Stomach smooth muscle (tissue), 2 donors: ENCODE data around the gene RFNG.

ENCODE experiments used
- H3K27ac ChIP-seq: one replicate; pipeline ENCODE4 v1.7.0; 2013; ENCODE audit warnings: mild to moderate bottlenecking, low read length, inconsistent platforms
- H3K27me3 ChIP-seq, 2 donors: one replicate each; pipeline ENCODE4 v1.7.0; 2013; ENCODE audit warnings: low read length in 2 of 2; ENCODE audit not compliant: insufficient read depth in 2 of 2, control insufficient read depth in 1 of 2
- H3K36me3 ChIP-seq, 2 donors: one replicate each; pipeline ENCODE4 v1.7.0; 2013; ENCODE audit warnings: low read length in 2 of 2; ENCODE audit not compliant: control insufficient read depth in 2 of 2, insufficient read depth in 2 of 2
- H3K4me1 ChIP-seq: one replicate; pipeline ENCODE4 v1.7.0; 2013; ENCODE audit warnings: low read length; ENCODE audit not compliant: control insufficient read depth, insufficient read depth
- H3K4me3 ChIP-seq, 2 donors: one replicate each; pipeline ENCODE4 v1.7.0; 2013; ENCODE audit warnings: low read length in 2 of 2
- H3K9ac ChIP-seq, 2 donors: one replicate each; pipeline ENCODE4 v1.7.0; 2013; ENCODE audit warnings: low read length in 2 of 2, mild to moderate bottlenecking in 1 of 2
- H3K9me3 ChIP-seq, 2 donors: one replicate each; pipeline ENCODE4 v1.7.0; 2013; ENCODE audit warnings: low read length in 2 of 2; ENCODE audit not compliant: control insufficient read depth in 2 of 2
- donor health status: healthy.
- donor health status: Pancreatic carcinoma.

Gene RFNG

GRCh38 chr17:82037889-82038195 is 13.8 kb downstream of the RFNG start:
- H3K4me3 ChIP-seq = peak overlapping the region; percentile 48 to 81
- peak overlapping the region; percentile 88 for H3K27ac ChIP-seq
- peak overlapping the region in 1 of 2 donors; percentile 73 for H3K9ac ChIP-seq
- H3K4me1 ChIP-seq = peaks cover 25% of the 10 kb centered on the region
- no peaks in the 10 kb centered on the region for H3K9me3 ChIP-seq
- no peaks in the 10 kb centered on the region for H3K36me3 ChIP-seq
- H3K27me3 ChIP-seq = peaks cover 0 to 4% of the 10 kb centered on the region in 2 donors

GRCh38 chr17:82037092-82037888 is 14.3 kb downstream of the RFNG start, which contains the start of gene DCXR:
DCXR (minus strand) TSS chr17:82037697; CDS start chr17:82037682, 15 bp downstream.
- H3K4me3 ChIP-seq = peak within 1 kb of the TSS; percentile 78 to 81
- H3K27ac ChIP-seq = peak within 1 kb of the TSS; percentile 88
- peak within 1 kb of the TSS; percentile 82 to 92 for H3K9ac ChIP-seq
- peaks cover 0 to 9% of the 10 kb centered on the region in 2 donors for H3K27me3 ChIP-seq
- H3K9me3 ChIP-seq = no peaks in the 10 kb centered on the region
- no peaks in the 10 kb centered on the region for H3K36me3 ChIP-seq
- H3K4me1 ChIP-seq = peaks cover 28% of the 10 kb centered on the region

- Histone ChIP-seq H3K4me3 (peak overlapping the region; percentile 78 to 81), H3K27ac (peak overlapping the region; percentile 88), H3K27me3 (peaks cover 0 to 12% of the 10 kb centered on the region in 2 donors), H3K9ac (peak overlapping the region; percentile 82 to 92), H3K9me3 (no peaks in the 10 kb centered on the region), H3K36me3 (no peaks in the 10 kb centered on the region), H3K4me1 (peaks cover 33% of the 10 kb centered on the region)
Measured at GRCh38 chr17:82036634-82037091, 14.9 kb downstream of the RFNG start.

GRCh38 chr17:82035956-82036633 is 15.5 kb downstream of the RFNG start:
- peak overlapping the region; percentile 88 for H3K27ac ChIP-seq
- H3K4me3 ChIP-seq = peak overlapping the region; percentile 78 to 81
- no peaks in the 10 kb centered on the region for H3K9me3 ChIP-seq
- peaks cover 0 to 12% of the 10 kb centered on the region in 2 donors for H3K27me3 ChIP-seq
- no peaks in the 10 kb centered on the region for H3K36me3 ChIP-seq
- peak overlapping the region; percentile 82 to 92 for H3K9ac ChIP-seq
- peaks cover 36% of the 10 kb centered on the region for H3K4me1 ChIP-seq

GRCh38 chr17:82035488-82035887 is 16.1 kb downstream of the RFNG start:
- H3K4me1 ChIP-seq = peaks cover 42% of the 10 kb centered on the region
- H3K27ac ChIP-seq = no peak overlapping the region
- peaks cover 0 to 12% of the 10 kb centered on the region in 2 donors for H3K27me3 ChIP-seq
- no peaks in the 10 kb centered on the region for H3K9me3 ChIP-seq
- no peak overlapping the region for H3K4me3 ChIP-seq
- no peaks in the 10 kb centered on the region for H3K36me3 ChIP-seq
- no peak overlapping the region for H3K9ac ChIP-seq

- H3K27ac ChIP-seq = no peak overlapping the region
- no peak overlapping the region for H3K9ac ChIP-seq
- no peak overlapping the region for H3K4me3 ChIP-seq
- H3K4me1 ChIP-seq = peaks cover 48% of the 10 kb centered on the region
- peaks cover 0 to 12% of the 10 kb centered on the region in 2 donors for H3K27me3 ChIP-seq
- H3K9me3 ChIP-seq = no peaks in the 10 kb centered on the region
- no peaks in the 10 kb centered on the region for H3K36me3 ChIP-seq
Measured at GRCh38 chr17:82034371-82035011, 17.1 kb downstream of the RFNG start.

- peaks cover 48% of the 10 kb centered on the region for H3K4me1 ChIP-seq
- H3K27ac ChIP-seq = no peak overlapping the region
- no peaks in the 10 kb centered on the region for H3K9me3 ChIP-seq
- H3K27me3 ChIP-seq = peaks cover 0 to 12% of the 10 kb centered on the region in 2 donors
- no peak overlapping the region for H3K9ac ChIP-seq
- no peaks in the 10 kb centered on the region for H3K36me3 ChIP-seq
- no peak overlapping the region for H3K4me3 ChIP-seq
Measured at GRCh38 chr17:82033359-82034085, 18.1 kb downstream of the RFNG start.

GRCh38 chr17:82031885-82032627 is 19.6 kb downstream of the RFNG start:
- Histone ChIP-seq H3K4me3 (peak overlapping the region in 1 of 2 donors; percentile 54), H3K27me3 (peaks cover 0 to 12% of the 10 kb centered on the region in 2 donors), H3K9ac (peak overlapping the region in 1 of 2 donors; percentile 47), H3K27ac (no peak overlapping the region), H3K36me3 (no peaks in the 10 kb centered on the region), H3K9me3 (no peaks in the 10 kb centered on the region), H3K4me1 (peaks cover 39% of the 10 kb centered on the region)

GRCh38 chr17:82031303-82031884 is 20.2 kb downstream of the RFNG start, which contains the start of gene RAC3:
RAC3 (plus strand) TSS chr17:82031678; CDS start chr17:82031762, 84 bp downstream.
- H3K27ac ChIP-seq = no peak within 1 kb of the TSS
- H3K4me3 ChIP-seq = peak within 1 kb of the TSS; percentile 52 to 71
- peaks cover 0 to 12% of the 10 kb centered on the region in 2 donors for H3K27me3 ChIP-seq
- H3K4me1 ChIP-seq = peaks cover 32% of the 10 kb centered on the region
- no peaks in the 10 kb centered on the region for H3K36me3 ChIP-seq
- peak within 1 kb of the TSS; percentile 28 to 47 for H3K9ac ChIP-seq
- H3K9me3 ChIP-seq = no peaks in the 10 kb centered on the region
